Endothelial cell of umbilical vein (primary cell): Measurements from ENCODE around the gene C2CD5. TPM values are rescaled to one million over a fixed set of nuclear protein-coding genes. Genes with fewer than 3 reads are reported as not detected.

ENCODE experiments used
- BruUV-seq: library from RNA; stranded (reverse); fragments of 400-500 nt; replicated peaks from 2 replicates; lab custom pipeline; 2021; lab: Mats Ljungman, UMichigan
- CTCF ChIA-PET: fragments of 300-600, 350-600 bp; sonication (Branson Sonifier 250); formaldehyde crosslinking; loops from one replicate; lab custom pipeline; 2021; ENCODE audit warnings: antibody characterized with exemption, inconsistent platforms; lab: Charles Lee
- POLR2A ChIA-PET: fragments of 300-600, 350-600 bp; sonication (Branson Sonifier 250); formaldehyde crosslinking; loops from one replicate; lab custom pipeline; 2021; ENCODE audit warnings: antibody characterized with exemption, inconsistent platforms; lab: Charles Lee
- DNase-seq: peaks from one replicate; pipeline ENCODE4 v3.0.0-alpha.2; 2011; ENCODE audit warnings: low read depth, low spot score
- FAIRE-seq: peaks from 2 replicates; lab custom pipeline; 2011; peaks lifted over from hg19 to GRCh38; lab: Jason Lieb, UNC
- H2AFZ ChIP-seq: 2 replicates; pipeline ENCODE4 v1.6.0; 2012; ENCODE audit warnings: low read depth, low read length, control low read depth, inconsistent platforms
- H3K27ac ChIP-seq: 2 replicates; pipeline ENCODE4 v1.5.1; 2011; ENCODE audit warnings: low read depth, mild to moderate bottlenecking, control low read depth, low read length, moderate library complexity; ENCODE audit not compliant: insufficient read depth
- H3K27me3 ChIP-seq, 2 experiments: 2 replicates each; pipeline versions ENCODE4 v1.6.0 to v1.6.1; 2011; ENCODE audit warnings: low read length in 2 of 2, mixed read lengths in 1 of 2; ENCODE audit not compliant: control insufficient read depth in 2 of 2, insufficient read depth in 2 of 2
- H3K36me3 ChIP-seq, 2 experiments: 2 replicates in 1 of 2; 3 replicates in 1 of 2; pipeline ENCODE4 v1.5.1; 2011; ENCODE audit warnings: low read length in 2 of 2, mild to moderate bottlenecking in 1 of 2, moderate library complexity in 1 of 2; ENCODE audit not compliant: control insufficient read depth in 2 of 2, insufficient read depth in 2 of 2; ENCODE audit errors: extremely low read depth in 1 of 2
- H3K4me1 ChIP-seq: 3 replicates; pipeline ENCODE4 v1.5.1; 2011; ENCODE audit warnings: mild to moderate bottlenecking, low read length; ENCODE audit not compliant: control insufficient read depth, insufficient read depth; ENCODE audit errors: extremely low read depth
- H3K4me2 ChIP-seq: 2 replicates; pipeline ENCODE4 v1.6.1; 2011; ENCODE audit warnings: low read length, control low read depth, mixed read lengths; ENCODE audit not compliant: insufficient read depth
- H3K4me3 ChIP-seq, 3 experiments: fragments of 200-600 bp in 1 of 3; sonication (generic), shearing (Covaris generic) in 1 of 3; replicated peaks in 1 of 3; 2 replicates each; pipeline ENCODE4 v1.5.1; 2011 to 2016; ENCODE audit warnings: control low read depth in 3 of 3, low read length in 3 of 3, mild to moderate bottlenecking in 2 of 3, inconsistent platforms in 1 of 3, low read depth in 1 of 3, moderate library complexity in 1 of 3; ENCODE audit not compliant: insufficient read depth in 1 of 3
- H3K79me2 ChIP-seq: 2 replicates; pipeline ENCODE4 v1.6.0; 2012; ENCODE audit warnings: low read length, inconsistent platforms; ENCODE audit not compliant: control insufficient read depth, insufficient read depth
- H3K9ac ChIP-seq: replicated peaks from 2 replicates; pipeline ENCODE3; 2011; ENCODE audit warnings: low read length, control low read depth; ENCODE audit not compliant: insufficient read depth; ENCODE audit errors: extremely low read depth
- H3K9me1 ChIP-seq: replicated peaks from 3 replicates; pipeline ENCODE4 v1.6.0; 2011; ENCODE audit warnings: mild to moderate bottlenecking, low read length; ENCODE audit not compliant: control insufficient read depth, insufficient read depth; ENCODE audit errors: extremely low read depth
- H3K9me3 ChIP-seq: replicated peaks from 2 replicates; pipeline ENCODE4 v1.5.1; 2012; ENCODE audit warnings: low read length, inconsistent platforms; ENCODE audit not compliant: control insufficient read depth, insufficient read depth
- H4K20me1 ChIP-seq: replicated peaks from 2 replicates; pipeline ENCODE3; 2011; ENCODE audit warnings: mild to moderate bottlenecking, low read length; ENCODE audit not compliant: control insufficient read depth, insufficient read depth; ENCODE audit errors: extremely low read depth
- EZH2 ChIP-seq: IDR thresholded peaks from 2 replicates; pipeline ENCODE4 v1.6.1; 2012; ENCODE audit warnings: borderline replicate concordance, low read depth, mild to moderate bottlenecking, moderate library complexity, low read length, inconsistent platforms; ENCODE audit not compliant: severe bottlenecking
- FOS ChIP-seq: IDR thresholded peaks from 2 replicates; pipeline ENCODE4 v1.6.1; 2011; ENCODE audit warnings: mild to moderate bottlenecking, low read length, moderate library complexity, borderline replicate concordance; ENCODE audit not compliant: insufficient read depth
- GATA2 ChIP-seq: IDR thresholded peaks from 2 replicates; pipeline ENCODE4 v1.7.0; 2011; ENCODE audit warnings: low read depth, mild to moderate bottlenecking, moderate library complexity, mixed read lengths, low read length; ENCODE audit not compliant: insufficient read length, insufficient read depth
- JUN ChIP-seq: IDR thresholded peaks from 2 replicates; pipeline ENCODE4 v1.6.1; 2011; ENCODE audit warnings: borderline replicate concordance, low read depth; ENCODE audit not compliant: insufficient read length, insufficient read depth
- MYC ChIP-seq: IDR thresholded peaks from one replicate; pipeline ENCODE4 v1.6.1; 2011; ENCODE audit warnings: mild to moderate bottlenecking, low read depth, low read length
- POLR2A ChIP-seq: IDR thresholded peaks from 2 replicates; pipeline ENCODE4 v1.6.1; 2012; ENCODE audit warnings: low read depth, mild to moderate bottlenecking, control low read depth, low read length
- POLR2AphosphoS5 ChIP-seq: IDR thresholded peaks from 2 replicates; pipeline ENCODE4 v1.6.1; 2012; ENCODE audit warnings: low read depth, mild to moderate bottlenecking, control low read depth, low read length, moderate library complexity; ENCODE audit not compliant: insufficient read depth
- dilution Hi-C: fragments of 300-500 bp; cut with MboI; formaldehyde crosslinking; loops from one replicate; pipeline ENCODE4 v1.15.0; 2019; ENCODE audit warnings: low sequenced_read_pairs; ENCODE audit not compliant: extremely low pct_ligation_motif_present
- intact Hi-C: fragments of 100-400 bp; cut with micrococcal nuclease; formaldehyde crosslinking; loops from one replicate; pipeline ENCODE4 v1.10.0; 2022
- polyA plus RNA-seq, 4 experiments: library from polyadenylated mRNA; depleted of rRNA in 3 of 4; stranded (reverse) in 3 of 4; unstranded in 1 of 4; fragments of >200 nt; gene quantifications; 2 replicates each; pipeline versions ENCODE4 v1.2.1 to v1.2.3, GENCODE V29; 2011 to 2012; ENCODE audit warnings: missing spikeins in 1 of 4
- total RNA-seq: library from RNA; stranded (reverse); gene quantifications from 2 replicates; pipeline ENCODE4 v1.2.3, GENCODE V29; 2021
- TF ChIP-seq, protein P1 (sequence below): IDR thresholded peaks from 2 replicates; pipeline ENCODE4 v1.6.1; 2011; ENCODE audit not compliant: insufficient read depth, insufficient read length
- TF ChIP-seq, protein P2 (sequence below), 2 donors: IDR thresholded peaks; 1 replicate in 1 of 2; 2 replicates in 1 of 2; pipeline ENCODE4 v1.5.1; 2011; ENCODE audit warnings: low read length in 2 of 2, mild to moderate bottlenecking in 2 of 2, moderate library complexity in 2 of 2, control low read depth in 1 of 2, inconsistent platforms in 1 of 2, low read depth in 1 of 2; ENCODE audit not compliant: insufficient read depth in 1 of 2; ENCODE audit errors: extremely low read depth in 1 of 2

The C2CD5 gene
- total and polyA plus RNA-seq, 2 donors (not counting 3 experiments of a cell fraction or from before 2014, with no cell fraction given), result 12.9 to 32.9 TPM

DNA sequence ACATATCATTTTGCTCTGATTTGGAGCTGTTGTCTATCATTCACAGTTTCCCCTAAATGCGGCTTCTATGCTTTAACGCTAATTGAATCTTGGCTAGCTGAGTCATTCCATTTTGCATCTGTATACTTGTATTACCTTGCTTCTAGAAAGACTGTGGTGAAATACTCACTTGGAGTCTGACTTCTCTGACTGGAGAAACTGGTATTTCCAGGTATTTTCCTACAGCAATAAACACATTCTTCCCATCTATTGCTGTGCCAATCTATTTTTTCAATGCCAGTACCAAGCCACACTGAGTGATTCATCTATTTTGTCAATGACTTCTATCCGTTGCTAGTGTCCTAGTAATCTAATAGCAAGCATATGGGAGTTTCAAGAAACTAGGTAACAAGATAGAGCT, 133.9 kb downstream of the C2CD5 start:
- Histone ChIP-seq H3K4me3 (no peak overlapping the region), H3K27me3 (peaks cover 0 to 2% of the 10 kb centered on the region in 2 experiments), H3K36me3 (no peaks in the 10 kb centered on the region), H3K9me1 (no peaks in the 10 kb centered on the region), H3K4me1 (no peaks in the 10 kb centered on the region), H3K79me2 (no peaks in the 10 kb centered on the region), H2AFZ (no peak overlapping the region), H3K9ac (no peak overlapping the region), H3K27ac (no peak overlapping the region), H4K20me1 (no peaks in the 10 kb centered on the region), H3K9me3 (no peaks in the 10 kb centered on the region), H3K4me2 (no peak overlapping the region)
- no peak for FAIRE-seq
- TF ChIP-seq FOS (no peak), EZH2 (no peak), MYC (no peak), GATA2 (no peak), POLR2A (no peak), POLR2AphosphoS5 (no peak), JUN (no peak)
- TF ChIP-seq, protein P1, sequence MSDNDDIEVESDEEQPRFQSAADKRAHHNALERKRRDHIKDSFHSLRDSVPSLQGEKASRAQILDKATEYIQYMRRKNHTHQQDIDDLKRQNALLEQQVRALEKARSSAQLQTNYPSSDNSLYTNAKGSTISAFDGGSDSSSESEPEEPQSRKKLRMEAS, result no peak
- TF ChIP-seq, protein P2, sequence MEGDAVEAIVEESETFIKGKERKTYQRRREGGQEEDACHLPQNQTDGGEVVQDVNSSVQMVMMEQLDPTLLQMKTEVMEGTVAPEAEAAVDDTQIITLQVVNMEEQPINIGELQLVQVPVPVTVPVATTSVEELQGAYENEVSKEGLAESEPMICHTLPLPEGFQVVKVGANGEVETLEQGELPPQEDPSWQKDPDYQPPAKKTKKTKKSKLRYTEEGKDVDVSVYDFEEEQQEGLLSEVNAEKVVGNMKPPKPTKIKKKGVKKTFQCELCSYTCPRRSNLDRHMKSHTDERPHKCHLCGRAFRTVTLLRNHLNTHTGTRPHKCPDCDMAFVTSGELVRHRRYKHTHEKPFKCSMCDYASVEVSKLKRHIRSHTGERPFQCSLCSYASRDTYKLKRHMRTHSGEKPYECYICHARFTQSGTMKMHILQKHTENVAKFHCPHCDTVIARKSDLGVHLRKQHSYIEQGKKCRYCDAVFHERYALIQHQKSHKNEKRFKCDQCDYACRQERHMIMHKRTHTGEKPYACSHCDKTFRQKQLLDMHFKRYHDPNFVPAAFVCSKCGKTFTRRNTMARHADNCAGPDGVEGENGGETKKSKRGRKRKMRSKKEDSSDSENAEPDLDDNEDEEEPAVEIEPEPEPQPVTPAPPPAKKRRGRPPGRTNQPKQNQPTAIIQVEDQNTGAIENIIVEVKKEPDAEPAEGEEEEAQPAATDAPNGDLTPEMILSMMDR (IDR thresholded peaks at IDR 0.05; ENCODE audit: extremely low read depth in 1 of 2, insufficient read depth in 1 of 2, low read depth in 1 of 2, low read length in 2 of 2), result no peak
- dilution Hi-C loops, result no loop called here
- no TSS peak for BruUV-seq
- ChIA-PET CTCF (no interaction called here), POLR2A (no interaction called here)
- DNase-seq, result no peak
- intact Hi-C loops, result no loop called here
